IMR-90 (cell line): Measurements from ENCODE around the gene FGF12. TPM values are rescaled to one million over a fixed set of nuclear protein-coding genes. Genes with fewer than 3 reads are reported as not detected.

Source experiments
- ATAC-seq: fragments of 200-7000 bp; cut with Tn5 transposase; 2 replicates; pipeline ENCODE4 v1.9.1; 2020; ENCODE audit warnings: low read depth, mild to moderate bottlenecking, moderate library complexity
- BruUV-seq: library from RNA; stranded (reverse); fragments of 400-500 nt; replicated peaks from 2 replicates; lab custom pipeline; 2021; lab: Mats Ljungman, UMichigan
- CTCF ChIA-PET: fragments of 300-600 bp; formaldehyde crosslinking; extraction: SDS; loops from one replicate; lab custom pipeline; 2021; ENCODE audit warnings: antibody characterized with exemption; lab: Yijun Ruan, JAX
- POLR2A ChIA-PET: fragments of 300-600 bp; sonication (Branson Sonifier 250); formaldehyde crosslinking; loops from one replicate; lab custom pipeline; 2022; ENCODE audit warnings: antibody characterized with exemption; ENCODE audit not compliant: unreplicated experiment; lab: Charles Lee
- DNase-seq: peaks from one replicate; pipeline ENCODE4 v3.0.0; 2013
- H2AFZ ChIP-seq: replicated peaks from 2 replicates; pipeline ENCODE3; 2013; ENCODE audit warnings: low read length, mild to moderate bottlenecking; ENCODE audit not compliant: poor library complexity
- H2AK5ac ChIP-seq: 2 replicates; pipeline ENCODE4 v1.6.1; 2013; ENCODE audit warnings: low read depth, low read length, inconsistent platforms
- H2AK9ac ChIP-seq: replicated peaks from 2 replicates; pipeline ENCODE3; 2013; ENCODE audit warnings: mild to moderate bottlenecking, low read depth, low read length, moderate library complexity; ENCODE audit not compliant: poor library complexity
- H2BK120ac ChIP-seq: 2 replicates; pipeline ENCODE4 v1.6.1; 2013; ENCODE audit warnings: low read depth, low read length, inconsistent platforms
- H2BK15ac ChIP-seq: 3 replicates; pipeline ENCODE4 v1.6.1; 2013; ENCODE audit warnings: low read depth, low read length, inconsistent platforms
- H2BK20ac ChIP-seq: 2 replicates; pipeline ENCODE4 v1.6.1; 2013; ENCODE audit warnings: low read depth, mild to moderate bottlenecking, inconsistent platforms, low read length, moderate library complexity
- H2BK5ac ChIP-seq: 2 replicates; pipeline ENCODE4 v1.6.1; 2013; ENCODE audit warnings: mild to moderate bottlenecking, low read depth, low read length, inconsistent platforms; ENCODE audit not compliant: poor library complexity, severe bottlenecking
- H3K14ac ChIP-seq: replicated peaks from 2 replicates; pipeline ENCODE4 v1.6.1; 2013; ENCODE audit warnings: low read depth, low read length, inconsistent platforms
- H3K18ac ChIP-seq: 2 replicates; pipeline ENCODE4 v1.6.1; 2013; ENCODE audit warnings: low read depth, low read length, control low read depth
- H3K23ac ChIP-seq: 2 replicates; pipeline ENCODE4 v1.6.1; 2013; ENCODE audit warnings: low read depth, low read length, inconsistent platforms
- H3K27ac ChIP-seq: 2 replicates; pipeline ENCODE4 v1.5.1; 2013; ENCODE audit warnings: mild to moderate bottlenecking, control low read depth, low read length; ENCODE audit not compliant: insufficient read depth
- H3K27me3 ChIP-seq: 2 replicates; pipeline ENCODE4 v1.6.1; 2013; ENCODE audit warnings: low read length; ENCODE audit not compliant: control insufficient read depth, insufficient read depth
- H3K36me3 ChIP-seq: 2 replicates; pipeline ENCODE4 v1.6.1; 2013; ENCODE audit warnings: low read length, mixed read lengths; ENCODE audit not compliant: control insufficient read depth, insufficient read depth
- H3K4ac ChIP-seq: 2 replicates; pipeline ENCODE4 v1.6.1; 2013; ENCODE audit warnings: low read depth, low read length, inconsistent platforms
- H3K4me1 ChIP-seq: 2 replicates; pipeline ENCODE4 v1.6.1; 2013; ENCODE audit warnings: low read length, mixed read lengths; ENCODE audit not compliant: control insufficient read depth, insufficient read depth
- H3K4me2 ChIP-seq: 2 replicates; pipeline ENCODE4 v1.6.1; 2013; ENCODE audit warnings: low read depth, mild to moderate bottlenecking, control low read depth, low read length, moderate library complexity
- H3K4me3 ChIP-seq: 2 replicates; pipeline ENCODE4 v1.5.1; 2013; ENCODE audit warnings: low read depth, mild to moderate bottlenecking, control low read depth, low read length, moderate library complexity; ENCODE audit not compliant: insufficient read depth
- H3K56ac ChIP-seq: 2 replicates; pipeline ENCODE4 v1.6.1; 2013; ENCODE audit warnings: low read length, inconsistent platforms; ENCODE audit not compliant: insufficient read depth; ENCODE audit errors: extremely low read depth
- H3K79me1 ChIP-seq, 2 experiments: 2 replicates each; pipeline ENCODE4 v1.6.1; 2013; ENCODE audit warnings: low read length in 2 of 2, inconsistent platforms in 1 of 2, low read depth in 1 of 2
- H3K9ac ChIP-seq: 2 replicates; pipeline ENCODE4 v1.6.1; 2013; ENCODE audit warnings: low read depth, low read length, control low read depth
- H3K9me1 ChIP-seq: 2 replicates; pipeline ENCODE4 v1.6.1; 2013; ENCODE audit warnings: low read length, inconsistent platforms; ENCODE audit not compliant: insufficient read depth
- H3K9me3 ChIP-seq: 2 replicates; pipeline ENCODE4 v1.6.1; 2013; ENCODE audit warnings: low read length; ENCODE audit not compliant: control insufficient read depth, insufficient read depth
- H4K20me1 ChIP-seq: 2 replicates; pipeline ENCODE4 v1.6.1; 2013; ENCODE audit warnings: low read length, inconsistent platforms; ENCODE audit not compliant: insufficient read depth
- H4K5ac ChIP-seq: 2 replicates; pipeline ENCODE4 v1.6.1; 2013; ENCODE audit warnings: mild to moderate bottlenecking, low read depth, low read length, control low read depth
- H4K8ac ChIP-seq, 2 experiments: 2 replicates each; pipeline ENCODE4 v1.6.1; 2013; ENCODE audit warnings: low read depth in 2 of 2, low read length in 2 of 2, control low read depth in 1 of 2, inconsistent platforms in 1 of 2
- H4K91ac ChIP-seq: 2 replicates; pipeline ENCODE4 v1.6.1; 2013; ENCODE audit warnings: low read depth, low read length, inconsistent platforms; ENCODE audit not compliant: insufficient read depth
- MAFK ChIP-seq: IDR thresholded peaks from 2 replicates; pipeline ENCODE4 v1.6.1; 2012; ENCODE audit warnings: low read depth, low read length, improper control_type of control experiment
- MXI1 ChIP-seq: IDR thresholded peaks from 2 replicates; pipeline ENCODE4 v1.6.1; 2012; ENCODE audit warnings: low read depth, mild to moderate bottlenecking, low read length, moderate library complexity, borderline replicate concordance
- RAD21 ChIP-seq: IDR thresholded peaks from 2 replicates; pipeline ENCODE4 v1.6.1; 2012; ENCODE audit warnings: low read length, improper control_type of control experiment
- RCOR1 ChIP-seq: IDR thresholded peaks from 2 replicates; pipeline ENCODE4 v1.6.1; 2012; ENCODE audit warnings: mild to moderate bottlenecking, low read length, improper control_type of control experiment; ENCODE audit not compliant: insufficient replicate concordance
- RFX5 ChIP-seq: IDR thresholded peaks from 2 replicates; pipeline ENCODE4 v1.8.0; 2012; ENCODE audit warnings: low read depth, mild to moderate bottlenecking, low read length, moderate library complexity
- SMC3 ChIP-seq: fragments of 150-350 bp; IDR thresholded peaks from 2 replicates; pipeline ENCODE4 v1.6.1; 2016; ENCODE audit warnings: low read depth, mild to moderate bottlenecking, antibody characterized with exemption, low read length, moderate library complexity
- WGBS, 2 experiments: methylation state at CpG; one replicate each; pipeline versions ENCODE4 v1.1.5 to v1.1.7; 2013; ENCODE audit warnings: missing lambda C conversion rate in 2 of 2; ENCODE audit not compliant: insufficient read length in 1 of 2; ENCODE audit errors: extremely low coverage in 2 of 2; 5-methylcytosine and 5-hydroxymethylcytosine counted together
- dilution Hi-C: fragments of 300-500 bp; cut with HindIII; formaldehyde crosslinking; loops from one replicate; pipeline ENCODE4 v1.14.3; 2018; ENCODE audit warnings: low sequenced_read_pairs; ENCODE audit not compliant: unreplicated experiment
- in situ Hi-C: fragments of 300-500 bp; cut with MboI; formaldehyde crosslinking; loops from 3 replicates; pipeline ENCODE4 v1.14.3; 2019; ENCODE audit warnings: low sequenced_read_pairs, inconsistent platforms, mixed read lengths
- intact Hi-C: fragments of 100-400 bp; cut with micrococcal nuclease; formaldehyde crosslinking; loops from 2 replicates; pipeline ENCODE4 v1.10.0; 2022
- polyA plus RNA-seq, 3 experiments: library from polyadenylated mRNA; depleted of rRNA; stranded (reverse); fragments of >200 nt; gene quantifications; 2 replicates each; pipeline ENCODE4 v1.2.3, GENCODE V29; 2012; ENCODE audit warnings: low replicate concordance in 1 of 3
- total RNA-seq: library from RNA; depleted of rRNA; stranded (reverse); fragments of >200 nt; gene quantifications from 2 replicates; pipeline ENCODE4 v1.2.3, GENCODE V29; 2012
- TF ChIP-seq, protein P1 (sequence below): conservative IDR thresholded peaks from 2 replicates; pipeline ENCODE4 v1.5.1; 2012; ENCODE audit warnings: mild to moderate bottlenecking, low read depth, low read length, improper control_type of control experiment

The FGF12 gene
- total and polyA plus RNA-seq, 2 of the 4 experiments (the other 2 are of a cell fraction) = not detected

- H4K20me1 ChIP-seq = no peaks in the 10 kb centered on the region
- intact Hi-C loops = no loop called here
- H3K36me3 ChIP-seq = no peaks in the 10 kb centered on the region
- DNase-seq (no peak), ATAC-seq (no peak)
- no peak overlapping the region for H3K4me2 ChIP-seq
- no peak overlapping the region for H3K4me3 ChIP-seq
- no peak overlapping the region for H2BK5ac ChIP-seq
- no peaks in the 10 kb centered on the region for H3K79me1 ChIP-seq
- H2AK9ac ChIP-seq = no peak overlapping the region
- H3K18ac ChIP-seq = no peak overlapping the region
- no peak overlapping the region for H3K56ac ChIP-seq
- H2BK15ac ChIP-seq = no peak overlapping the region
- ChIA-PET CTCF (no interaction called here), POLR2A (no interaction called here)
- H4K5ac ChIP-seq = no peak overlapping the region
- dilution Hi-C loops = no loop called here
- H3K14ac ChIP-seq = no peak overlapping the region
- no peak overlapping the region for H2AFZ ChIP-seq
- 71% methylated on average over 1 of the region's 7 CpGs; no CpG with 5 or more reads in 1 of the 2 experiments for WGBS, 2 experiments
- no peaks in the 10 kb centered on the region for H3K9me1 ChIP-seq
- TF ChIP-seq RCOR1 = no peak
- TF ChIP-seq, protein P1, sequence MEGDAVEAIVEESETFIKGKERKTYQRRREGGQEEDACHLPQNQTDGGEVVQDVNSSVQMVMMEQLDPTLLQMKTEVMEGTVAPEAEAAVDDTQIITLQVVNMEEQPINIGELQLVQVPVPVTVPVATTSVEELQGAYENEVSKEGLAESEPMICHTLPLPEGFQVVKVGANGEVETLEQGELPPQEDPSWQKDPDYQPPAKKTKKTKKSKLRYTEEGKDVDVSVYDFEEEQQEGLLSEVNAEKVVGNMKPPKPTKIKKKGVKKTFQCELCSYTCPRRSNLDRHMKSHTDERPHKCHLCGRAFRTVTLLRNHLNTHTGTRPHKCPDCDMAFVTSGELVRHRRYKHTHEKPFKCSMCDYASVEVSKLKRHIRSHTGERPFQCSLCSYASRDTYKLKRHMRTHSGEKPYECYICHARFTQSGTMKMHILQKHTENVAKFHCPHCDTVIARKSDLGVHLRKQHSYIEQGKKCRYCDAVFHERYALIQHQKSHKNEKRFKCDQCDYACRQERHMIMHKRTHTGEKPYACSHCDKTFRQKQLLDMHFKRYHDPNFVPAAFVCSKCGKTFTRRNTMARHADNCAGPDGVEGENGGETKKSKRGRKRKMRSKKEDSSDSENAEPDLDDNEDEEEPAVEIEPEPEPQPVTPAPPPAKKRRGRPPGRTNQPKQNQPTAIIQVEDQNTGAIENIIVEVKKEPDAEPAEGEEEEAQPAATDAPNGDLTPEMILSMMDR = no peak
- TF ChIP-seq MAFK = no peak
- TF ChIP-seq SMC3 = no peak
- TF ChIP-seq RFX5 = no peak
- TF ChIP-seq RAD21 = no peak
- no peak for TF ChIP-seq MXI1
- H4K8ac ChIP-seq = no peak overlapping the region
- H3K23ac ChIP-seq = no peak overlapping the region
- in situ Hi-C loops = no loop called here
- no peak overlapping the region for H4K91ac ChIP-seq
- H3K27me3 ChIP-seq = no peaks in the 10 kb centered on the region
- H2BK20ac ChIP-seq = no peak overlapping the region
- H3K9me3 ChIP-seq = peaks cover 4% of the 10 kb centered on the region; the same call in 1 of the 2 replicates
- no peak overlapping the region for H3K9ac ChIP-seq
- no peak overlapping the region for H3K4ac ChIP-seq
- no peak overlapping the region for H2BK120ac ChIP-seq
- no TSS peak for BruUV-seq
- no peak overlapping the region for H3K27ac ChIP-seq
- no peaks in the 10 kb centered on the region for H3K4me1 ChIP-seq
- no peak overlapping the region for H2AK5ac ChIP-seq
Measured at GRCh38 chr3:192365571-192365970, 361.8 kb downstream of the FGF12 start.
